Inflammatory macrophage treated with lipopolysaccharide for 4 hours (primary cell): ENCODE results near the gene RGS10.

ENCODE experiments used
- DNase-seq: peaks from one replicate; pipeline ENCODE4 v3.0.0-alpha.2; 2020

Gene RGS10

DNA sequence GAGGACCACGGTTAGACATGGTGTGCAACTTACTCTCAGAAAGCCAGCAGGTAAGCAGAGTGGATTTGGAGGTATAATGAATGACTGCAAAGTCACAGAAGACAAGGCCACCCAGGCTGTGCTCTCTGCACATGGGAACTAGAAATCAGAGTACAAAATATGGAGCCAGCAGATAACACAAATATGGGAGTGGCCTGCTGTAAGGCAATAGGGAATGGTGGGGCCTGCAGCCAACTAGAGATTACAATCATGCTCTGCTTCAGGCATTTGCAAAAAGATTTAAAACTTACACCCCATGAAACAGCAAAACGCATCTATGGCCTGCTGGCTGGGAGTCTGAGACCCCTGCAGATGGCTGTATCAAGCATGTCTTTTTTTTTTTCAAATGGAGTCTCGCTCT lies 47.0 kb downstream of the RGS10 start:
- DNase-seq: no peak

DNA sequence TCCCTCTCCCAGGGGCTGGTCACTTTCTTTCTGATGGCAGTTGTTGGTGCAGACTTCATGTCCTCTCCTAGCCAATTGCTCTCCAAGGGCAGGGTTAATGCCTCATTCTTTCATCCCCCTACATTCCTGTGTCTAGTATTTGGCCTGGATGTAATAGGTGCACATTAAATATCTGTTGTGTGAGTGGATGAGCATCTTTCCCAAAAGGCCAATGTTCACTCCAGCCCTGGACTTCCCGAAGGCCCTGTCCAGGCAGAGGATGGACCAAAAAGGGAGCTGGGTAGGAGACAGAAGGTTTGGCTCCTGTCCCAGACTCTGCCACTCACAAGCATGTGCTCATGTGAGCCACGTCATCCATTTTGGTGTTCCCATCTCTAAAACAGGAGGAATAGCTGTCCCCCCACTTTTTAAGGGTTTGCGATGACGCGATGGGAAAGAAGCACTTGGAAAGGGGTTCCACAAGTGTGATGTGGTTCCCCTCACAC lies 47.5 kb downstream of the RGS10 start:
- no peak for DNase-seq

DNA sequence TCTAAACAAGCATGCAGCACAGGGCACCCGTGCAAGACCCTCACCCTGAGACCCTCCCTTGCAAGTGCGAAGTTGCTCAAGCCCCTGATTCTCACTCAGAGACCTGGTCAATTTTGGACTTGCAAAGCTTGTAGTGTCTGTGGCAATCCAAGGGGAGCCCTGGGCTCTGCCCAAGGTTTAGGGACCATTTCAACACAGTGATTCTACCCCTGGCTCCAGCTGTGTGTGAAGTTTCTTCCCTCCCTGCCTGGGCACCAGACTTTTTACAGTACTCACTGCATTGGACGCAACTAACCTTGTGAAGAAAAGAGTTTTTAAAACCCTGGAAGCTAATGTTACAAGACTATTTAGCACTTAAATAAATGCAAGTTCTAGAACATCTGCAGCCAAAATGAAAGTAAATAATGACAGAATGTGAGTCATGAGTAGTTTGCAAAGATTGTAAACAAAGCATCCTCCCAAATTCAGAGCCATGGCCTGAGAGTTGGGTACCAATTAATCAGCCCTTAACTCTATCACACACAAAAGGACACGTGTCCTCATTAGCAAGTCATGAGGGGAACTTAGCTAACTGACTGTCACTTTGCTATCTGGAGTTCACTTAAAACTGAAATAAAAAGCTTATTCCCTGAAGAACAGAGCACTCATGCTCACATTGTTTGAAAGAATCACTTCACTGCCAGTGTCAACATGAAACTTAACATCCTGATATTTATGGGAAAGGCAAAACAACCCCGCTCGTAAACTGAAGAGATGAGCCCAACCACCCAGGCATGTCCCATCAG lies 48.1 kb downstream of the RGS10 start:
- DNase-seq: no peak

GRCh38 chr10:119493155-119493554 lies 49.4 kb downstream of the RGS10 start:
- no peak for DNase-seq

GRCh38 chr10:119491966-119492757 lies 50.4 kb downstream of the RGS10 start:
- no peak for DNase-seq

- no peak for DNase-seq
These were observed 52.6 kb downstream of the RGS10 start for GRCh38 chr10:119489991-119490326.

DNA sequence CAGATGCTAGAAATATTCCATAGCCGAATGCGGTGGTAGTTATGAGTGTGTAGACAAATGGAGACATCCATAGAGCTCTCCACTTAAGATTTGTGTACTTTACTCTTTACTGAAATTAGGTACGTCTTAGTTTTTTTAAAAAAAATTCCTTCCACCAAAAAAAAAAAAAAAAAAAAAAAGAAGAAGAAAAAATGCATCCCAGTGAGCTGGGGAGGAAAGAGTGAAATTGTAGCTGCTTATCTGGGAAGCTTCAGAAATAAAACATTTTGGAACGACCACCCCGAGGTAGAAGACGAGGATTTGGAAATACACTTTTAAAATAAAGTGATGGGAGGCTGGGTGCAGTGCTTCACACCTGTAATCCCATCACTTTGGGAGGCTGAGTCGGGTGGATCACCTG lies 53.8 kb downstream of the RGS10 start:
- DNase-seq: no peak

GRCh38 chr10:119483839-119484238 lies 58.7 kb downstream of the RGS10 start:
- no peak for DNase-seq

GRCh38 chr10:119483001-119483400 lies 59.5 kb downstream of the RGS10 start:
- DNase-seq: peak; percentile 27

GRCh38 chr10:119481781-119482426 lies 60.6 kb downstream of the RGS10 start:
- DNase-seq: no peak

DNA sequence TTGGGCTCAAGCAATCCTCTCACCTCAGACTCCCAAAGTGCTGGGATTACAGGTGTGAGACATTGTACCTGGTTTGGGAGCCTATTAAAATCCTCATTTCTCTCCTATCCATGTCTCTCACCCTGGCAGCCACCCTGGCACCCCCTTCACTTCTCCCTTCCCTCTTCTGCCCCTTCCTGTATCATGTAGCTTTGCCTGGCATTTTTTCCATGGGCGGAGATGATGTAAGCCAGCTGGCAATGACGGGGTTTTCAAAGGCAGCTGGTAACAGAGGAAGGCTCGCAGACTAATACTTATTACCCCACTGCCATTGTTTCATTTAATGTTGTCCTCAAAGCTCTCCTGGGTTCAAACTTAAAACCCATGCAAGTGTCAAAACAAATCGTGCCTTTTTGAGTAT lies 61.9 kb downstream of the RGS10 start:
- peak; percentile 41 for DNase-seq

DNA sequence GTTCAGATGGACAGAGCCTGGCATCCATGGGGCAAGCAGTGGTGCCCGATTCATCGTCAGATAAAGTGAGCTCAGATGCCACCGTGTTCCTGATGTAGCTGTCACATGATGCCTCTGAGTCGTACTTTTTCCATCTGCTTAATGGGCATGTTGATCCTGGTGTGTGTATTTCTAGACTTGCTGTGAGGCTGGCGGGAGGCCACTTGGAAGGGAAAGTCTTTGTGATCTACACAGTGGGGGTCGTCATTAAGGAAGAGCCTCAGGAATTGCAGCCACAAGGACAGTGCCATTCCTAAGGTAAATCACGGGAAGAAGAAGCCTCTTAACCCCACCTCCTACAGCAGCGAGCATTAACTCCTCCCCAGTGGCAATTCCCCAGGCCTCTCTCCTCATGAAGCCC lies 63.0 kb downstream of the RGS10 start:
- peak; percentile 11 for DNase-seq

GRCh38 chr10:119478811-119479341 lies 63.6 kb downstream of the RGS10 start:
- DNase-seq: no peak

- peak; percentile 76 for DNase-seq
These were observed 64.3 kb downstream of the RGS10 start for GRCh38 chr10:119478111-119478802.

- DNase-seq: no peak
These were observed 65.1 kb downstream of the RGS10 start for GRCh38 chr10:119477444-119477843.

DNA sequence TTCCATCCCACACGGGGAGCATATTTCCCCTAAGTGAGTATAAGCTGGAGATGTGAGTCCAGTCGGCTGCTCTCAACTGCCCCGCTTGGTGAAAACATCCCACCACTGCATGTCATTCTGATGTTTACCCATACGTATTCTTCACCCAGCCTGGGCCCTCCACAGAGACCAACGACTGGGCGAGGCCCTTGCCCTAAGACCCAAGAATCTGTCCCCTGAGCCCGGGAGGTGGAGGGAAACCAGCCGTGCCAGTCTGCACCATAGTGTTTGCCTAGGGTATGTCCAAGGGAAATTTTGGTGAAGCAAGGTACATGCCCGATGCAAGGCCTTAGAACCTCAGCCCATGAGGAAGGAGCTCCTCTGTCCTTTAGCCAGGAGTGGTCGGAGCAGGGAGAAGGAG lies 67.9 kb downstream of the RGS10 start:
- no peak for DNase-seq

- DNase-seq: no peak
These were observed 68.7 kb downstream of the RGS10 start for GRCh38 chr10:119473771-119474170.

DNA sequence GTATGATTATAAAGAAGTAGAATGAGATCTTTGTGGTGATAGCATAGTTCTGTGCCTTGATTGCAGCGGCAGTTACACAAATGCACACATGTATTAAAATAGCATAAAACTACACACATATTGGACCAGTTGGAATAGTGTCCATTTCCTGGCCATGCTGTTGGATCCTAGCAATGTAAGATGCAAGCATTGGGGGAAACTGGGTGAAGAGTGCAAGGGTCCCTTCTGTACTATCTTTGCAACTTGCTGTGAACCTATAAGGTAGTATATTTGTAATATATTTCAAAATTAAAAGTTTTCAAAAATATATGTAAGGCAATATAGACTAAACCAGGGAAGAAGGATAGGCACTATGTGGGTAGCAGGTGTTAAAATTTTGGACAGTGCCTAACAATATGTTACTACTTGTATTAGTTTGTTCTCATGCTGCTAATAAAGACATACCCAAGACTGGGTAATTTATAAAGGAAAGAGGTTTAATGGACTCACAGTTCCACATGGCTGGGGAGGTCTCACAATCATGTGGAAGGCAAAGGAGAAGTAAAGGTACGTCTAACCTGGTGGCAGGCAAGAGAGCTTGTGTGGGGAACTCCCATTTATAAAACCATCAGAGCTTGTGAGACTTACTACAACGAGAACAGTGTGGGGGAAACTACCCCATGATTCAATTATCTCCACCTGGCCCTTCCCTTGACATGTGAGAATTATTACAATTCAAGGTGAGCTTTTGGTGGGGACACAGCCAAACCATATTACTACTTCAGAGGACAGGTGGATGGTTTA lies 71.4 kb downstream of the RGS10 start:
- DNase-seq: no peak

- no peak for DNase-seq
These were observed 72.7 kb downstream of the RGS10 start for GRCh38 chr10:119469846-119470245.

DNA sequence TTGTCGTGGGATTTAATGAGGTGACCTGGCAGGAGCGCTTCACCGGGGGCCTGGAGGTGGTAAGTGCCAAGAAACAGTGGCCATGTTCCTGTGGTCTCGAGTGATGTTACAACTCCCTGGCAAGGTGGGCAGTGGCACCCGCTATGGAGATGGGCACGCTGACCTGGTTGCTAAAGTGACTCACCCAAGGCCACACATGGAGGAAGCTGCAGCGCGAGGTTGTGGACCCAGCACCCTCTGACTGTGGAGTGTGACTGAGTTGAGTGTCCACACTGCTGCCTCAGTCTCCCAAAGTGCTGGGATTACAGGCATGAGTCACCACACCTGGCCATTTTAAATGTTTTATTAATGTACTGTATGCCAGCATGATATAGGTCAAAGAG lies 73.2 kb downstream of the RGS10 start:
- no peak for DNase-seq

DNA sequence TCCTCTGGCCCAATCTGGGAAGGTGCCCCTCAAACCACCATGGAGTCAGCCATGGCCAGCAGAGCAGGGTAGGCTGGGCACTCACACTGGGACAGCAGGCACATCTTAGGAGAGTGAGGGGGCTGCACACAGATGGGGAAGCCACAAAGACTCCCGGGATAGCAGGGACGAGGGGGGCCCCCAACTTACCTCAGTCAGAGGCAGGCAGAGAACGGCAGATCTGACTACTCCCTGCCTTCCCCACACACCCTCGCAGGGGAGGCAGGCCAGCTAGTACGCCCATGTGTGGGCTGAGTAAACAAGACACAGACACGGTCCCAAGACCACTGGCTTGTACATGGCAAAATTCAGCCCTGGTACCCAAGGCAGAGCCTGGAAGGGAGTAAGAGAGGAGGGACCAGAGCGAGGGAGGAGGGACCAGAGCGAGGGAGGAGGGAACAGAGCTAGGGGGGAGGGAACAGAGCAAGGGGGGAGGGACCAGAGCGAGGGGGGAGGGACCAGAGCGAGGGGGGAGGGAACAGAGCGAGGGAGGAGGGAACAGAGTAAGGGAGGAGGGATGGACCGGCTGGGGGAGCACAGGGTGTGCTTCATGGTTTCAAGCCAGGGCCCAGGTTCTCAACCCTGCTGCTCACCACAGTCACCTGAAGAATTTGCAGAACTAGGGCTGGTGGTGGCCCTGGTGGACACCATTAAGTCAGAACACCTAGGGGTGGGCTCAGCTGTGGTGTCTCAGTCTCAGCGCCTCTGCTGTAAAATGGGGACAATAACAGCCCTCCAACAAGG lies 73.8 kb downstream of the RGS10 start:
- no peak for DNase-seq
